ENCODE data around the gene ZNF311.

DNA sequence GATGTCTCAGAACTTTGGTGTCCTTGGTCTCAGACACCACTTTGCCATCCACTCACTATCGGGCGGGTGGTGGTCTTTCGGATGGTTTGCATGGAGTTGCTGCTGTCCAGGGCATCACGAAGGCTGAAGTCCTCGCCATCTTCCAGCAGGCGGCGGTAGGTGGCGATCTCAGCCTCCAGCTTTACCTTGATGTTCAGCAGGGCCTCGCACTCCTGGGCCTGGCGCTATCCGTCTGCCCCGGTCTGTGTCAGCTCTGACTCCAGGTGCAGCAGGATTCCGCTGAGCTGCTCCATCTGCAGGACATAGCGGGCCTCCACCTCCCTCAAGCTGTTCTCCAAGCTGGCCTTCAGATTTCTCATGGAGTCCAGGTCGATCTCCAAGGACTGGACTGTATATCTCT lies 36.0 kb downstream of the ZNF311 start:
- TF ChIP-seq, protein P1, sequence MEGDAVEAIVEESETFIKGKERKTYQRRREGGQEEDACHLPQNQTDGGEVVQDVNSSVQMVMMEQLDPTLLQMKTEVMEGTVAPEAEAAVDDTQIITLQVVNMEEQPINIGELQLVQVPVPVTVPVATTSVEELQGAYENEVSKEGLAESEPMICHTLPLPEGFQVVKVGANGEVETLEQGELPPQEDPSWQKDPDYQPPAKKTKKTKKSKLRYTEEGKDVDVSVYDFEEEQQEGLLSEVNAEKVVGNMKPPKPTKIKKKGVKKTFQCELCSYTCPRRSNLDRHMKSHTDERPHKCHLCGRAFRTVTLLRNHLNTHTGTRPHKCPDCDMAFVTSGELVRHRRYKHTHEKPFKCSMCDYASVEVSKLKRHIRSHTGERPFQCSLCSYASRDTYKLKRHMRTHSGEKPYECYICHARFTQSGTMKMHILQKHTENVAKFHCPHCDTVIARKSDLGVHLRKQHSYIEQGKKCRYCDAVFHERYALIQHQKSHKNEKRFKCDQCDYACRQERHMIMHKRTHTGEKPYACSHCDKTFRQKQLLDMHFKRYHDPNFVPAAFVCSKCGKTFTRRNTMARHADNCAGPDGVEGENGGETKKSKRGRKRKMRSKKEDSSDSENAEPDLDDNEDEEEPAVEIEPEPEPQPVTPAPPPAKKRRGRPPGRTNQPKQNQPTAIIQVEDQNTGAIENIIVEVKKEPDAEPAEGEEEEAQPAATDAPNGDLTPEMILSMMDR (conservative IDR thresholded peaks at IDR 0.05; ENCODE audit: low read depth, low read length): no peak
- no peak for TF ChIP-seq EZH2 (IDR thresholded peaks at IDR 0.05; ENCODE audit: borderline replicate concordance, low read depth, low read length, poor library complexity, severe bottlenecking)
